HG02973 (cell line): Measurements from ENCODE around the gene NSUN5.
"Not testable (repeated sequence)": the region's sequence is repeated elsewhere in the genome, so short reads cannot be mapped to it uniquely, and the experiment has no call there.

Experiments
- ATAC-seq: cut with Tn5 transposase; IDR thresholded peaks from one replicate; pipeline ENCODE4 v1.9.1; 2021; ENCODE audit warnings: moderate library complexity; ENCODE audit not compliant: unreplicated experiment

The NSUN5 gene

GRCh38 chr7:73308665-73309214 lies at the start of gene NSUN5:
TSS of gene NSUN5 (minus strand) at chr7:73308826. CDS start at chr7:73308790, 36 bp downstream.
- ATAC-seq, result peak; percentile 89

DNA sequence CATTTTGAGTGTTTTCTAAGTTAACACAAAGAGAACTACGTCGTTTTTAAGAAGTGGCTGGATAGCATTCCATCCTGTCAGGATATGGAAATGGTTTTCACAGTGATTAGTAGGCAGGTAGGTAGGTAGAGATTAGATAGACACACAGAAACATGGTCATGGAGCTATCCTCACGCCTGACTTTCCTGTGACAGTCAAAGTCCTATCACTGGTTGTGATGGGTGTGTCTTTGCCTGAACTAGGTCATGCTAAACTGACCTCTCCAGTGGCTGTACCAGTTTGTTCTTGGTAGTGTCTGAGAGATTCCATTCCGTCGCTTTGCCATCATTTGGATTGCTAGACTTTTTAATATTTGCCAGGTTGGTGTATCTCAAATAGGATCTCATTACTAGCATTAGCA lies 47.5 kb upstream of the NSUN5 start:
- ATAC-seq, result no peak

GRCh38 chr7:73354821-73355220 lies 46.2 kb upstream of the NSUN5 start:
- ATAC-seq, result no peak

DNA sequence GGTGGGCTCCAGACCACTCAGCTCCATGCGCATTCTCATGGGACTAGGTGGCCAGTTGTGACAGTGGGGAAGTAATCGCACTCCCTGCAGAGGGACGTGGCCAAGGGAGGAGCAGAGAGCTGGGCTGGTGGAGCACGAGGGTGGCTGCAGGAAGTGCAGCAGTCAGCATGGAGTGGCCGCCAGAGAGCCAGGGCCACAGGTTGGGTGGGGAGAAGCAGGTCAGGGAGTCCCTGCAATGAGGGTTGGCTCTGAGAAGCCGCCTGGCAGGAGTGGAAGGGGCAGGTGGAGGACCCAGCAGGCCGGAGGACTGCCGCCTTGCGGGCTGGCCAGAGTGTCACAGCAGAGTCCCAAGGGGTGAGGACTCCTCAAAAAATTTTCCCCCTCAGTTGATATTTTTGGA lies 45.6 kb upstream of the NSUN5 start:
- no peak for ATAC-seq

GRCh38 chr7:73353243-73353642 lies 44.6 kb upstream of the NSUN5 start:
- ATAC-seq, result no peak

GRCh38 chr7:73352784-73353183 lies 44.2 kb upstream of the NSUN5 start:
- ATAC-seq, result no peak

GRCh38 chr7:73351447-73352167 lies 43.0 kb upstream of the NSUN5 start:
- ATAC-seq, result no peak

DNA sequence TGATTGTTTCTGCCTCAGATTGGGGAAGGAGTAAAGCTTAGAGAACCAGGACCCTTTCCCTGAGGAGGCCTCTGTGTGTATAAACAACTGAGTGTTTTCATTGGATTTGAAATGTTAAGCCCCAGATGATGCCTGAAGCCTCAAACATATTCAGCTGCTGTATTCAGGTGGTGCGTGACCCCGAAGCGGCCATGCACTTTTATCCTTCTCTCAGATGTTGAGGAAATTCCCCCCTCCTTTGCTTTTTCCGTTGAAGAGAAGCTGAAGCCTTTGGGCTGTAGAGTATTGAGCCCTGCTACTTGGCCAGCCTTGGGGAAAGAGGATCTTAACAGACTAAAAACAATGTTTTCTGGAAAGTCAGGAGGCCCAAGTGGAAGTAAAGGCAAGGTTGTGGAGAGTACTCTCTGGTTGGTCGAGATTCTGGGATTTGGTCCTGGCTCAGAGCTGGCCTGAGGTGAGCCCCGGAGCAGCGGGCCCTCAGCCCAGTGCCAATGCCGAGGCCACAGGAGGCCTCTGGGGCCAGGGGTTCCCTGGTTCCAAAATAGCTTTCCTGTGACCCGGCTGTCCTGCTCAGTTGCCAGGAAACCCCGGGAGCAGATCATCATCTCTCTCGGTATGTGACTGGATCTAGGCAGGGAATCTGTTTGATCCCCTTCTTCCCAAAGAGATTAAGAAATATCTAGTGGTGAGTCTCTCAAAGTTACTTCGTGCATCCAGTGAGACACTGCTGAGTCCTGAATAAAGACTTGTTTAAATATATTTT lies 41.9 kb upstream of the NSUN5 start:
- ATAC-seq, result no peak

DNA sequence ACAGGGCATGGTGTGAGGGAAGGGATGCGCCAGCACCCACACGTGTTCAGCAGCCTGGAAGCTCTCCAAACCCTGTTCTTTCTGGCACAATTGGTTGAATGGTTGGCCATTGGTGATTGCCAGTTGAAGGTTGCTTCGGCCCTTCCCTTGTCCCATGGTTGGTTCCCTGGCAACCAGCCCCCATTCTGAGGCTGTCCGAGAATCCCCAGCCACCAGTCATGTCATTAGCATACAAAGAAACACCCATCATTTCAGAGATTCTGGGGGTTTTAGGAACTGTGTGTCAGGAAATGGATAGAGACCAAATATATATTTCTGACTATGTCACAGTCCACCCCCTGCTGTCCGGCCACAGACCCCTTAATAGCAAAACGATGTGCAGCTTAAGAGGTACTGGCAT lies 41.1 kb upstream of the NSUN5 start:
- no peak for ATAC-seq

GRCh38 chr7:73345951-73346350 lies 37.3 kb upstream of the NSUN5 start:
- ATAC-seq, result no peak

DNA sequence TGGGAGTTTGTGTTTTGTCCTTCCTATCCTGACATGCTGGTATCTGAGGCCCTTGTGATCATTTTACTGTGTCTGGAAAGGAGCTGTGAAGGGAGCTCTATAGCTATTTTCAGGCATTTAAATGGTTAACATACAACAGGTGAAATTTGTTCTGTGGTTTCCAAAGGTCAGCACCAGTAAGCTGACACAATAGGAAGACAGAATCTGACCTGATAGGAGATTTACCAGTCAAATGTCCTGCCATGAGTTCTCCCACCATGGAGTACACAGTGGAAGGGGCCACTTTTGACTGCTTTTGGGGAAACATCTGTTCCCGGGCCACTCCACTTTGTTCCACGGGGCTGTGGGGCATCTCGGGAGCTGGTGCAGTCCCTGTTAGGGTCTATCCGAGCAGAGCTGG lies 36.9 kb upstream of the NSUN5 start:
- ATAC-seq, result no peak

DNA sequence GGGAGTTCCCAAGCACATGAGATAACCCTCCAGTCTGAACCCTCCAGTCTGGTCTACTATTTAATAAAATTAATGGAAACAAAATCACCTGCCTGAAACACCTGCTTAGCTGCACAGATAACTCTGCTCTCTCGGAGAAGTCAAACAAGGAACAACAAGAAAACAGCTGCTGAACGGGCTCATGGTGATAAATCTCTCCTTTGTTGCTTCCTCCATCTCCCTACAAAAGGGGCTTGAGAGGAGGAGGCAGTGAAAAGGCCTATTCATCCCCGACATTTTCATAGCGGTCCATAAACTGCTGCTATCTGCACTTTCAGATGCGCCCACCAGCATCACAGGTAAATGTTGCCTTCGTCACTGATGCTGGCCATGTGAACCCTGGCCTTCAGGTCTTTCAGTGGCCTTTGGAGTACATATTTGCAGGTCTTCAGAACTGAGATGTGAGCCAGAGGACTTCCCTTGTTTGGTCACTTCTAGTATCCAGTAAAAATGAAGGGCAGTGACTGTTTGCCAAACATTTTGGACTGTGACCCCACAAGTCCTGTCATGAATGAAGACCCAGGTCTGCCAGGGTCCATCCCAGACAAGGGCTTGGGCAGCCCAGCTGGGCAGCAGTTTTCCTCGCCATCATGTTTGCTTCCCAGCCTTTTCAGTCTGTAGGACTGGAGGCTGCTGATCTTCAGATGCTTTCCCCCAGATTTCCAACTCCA lies 35.2 kb upstream of the NSUN5 start:
- no peak for ATAC-seq

- ATAC-seq, result no peak
Observed at GRCh38 chr7:73342645-73343044, 34.0 kb upstream of the NSUN5 start.

DNA sequence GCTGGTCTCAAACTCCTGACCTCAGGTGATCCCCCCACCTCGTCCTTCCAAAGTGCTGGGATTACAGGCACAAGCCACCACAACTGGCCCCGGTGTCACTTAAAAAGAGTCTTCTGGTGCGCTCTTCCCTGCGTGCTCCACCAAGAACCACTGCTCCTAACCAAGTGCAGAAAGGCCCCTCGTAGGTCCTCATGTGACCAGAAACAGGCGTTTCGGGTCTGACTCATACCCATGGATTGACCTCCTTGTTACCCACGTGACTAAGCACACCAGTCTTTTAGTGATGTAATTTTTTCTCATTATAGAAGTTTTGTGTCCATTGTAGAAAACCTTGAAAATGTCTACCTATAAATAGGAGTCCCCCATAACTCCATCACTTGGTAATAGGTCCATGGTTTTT lies 33.3 kb upstream of the NSUN5 start:
- ATAC-seq, result no peak

DNA sequence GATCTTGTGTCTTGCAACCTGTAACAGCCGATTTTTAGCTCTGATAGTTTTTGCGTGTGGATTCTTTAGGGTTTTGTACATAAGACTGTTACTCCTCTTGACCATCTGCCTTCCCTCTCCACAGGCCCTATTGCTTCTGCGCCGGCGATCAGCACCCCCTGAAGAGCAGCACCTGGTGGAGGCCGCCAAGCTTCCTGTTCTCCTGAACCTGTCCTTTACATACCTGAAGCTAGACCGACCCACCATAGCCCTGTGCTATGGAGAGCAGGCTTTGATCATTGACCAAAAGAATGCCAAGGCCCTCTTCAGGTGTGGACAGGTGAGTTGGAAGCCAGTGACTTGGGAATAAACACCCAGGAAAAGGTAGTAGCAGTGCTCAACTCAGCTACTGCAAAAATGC lies 31.9 kb upstream of the NSUN5 start:
- ATAC-seq, result no peak

- no peak for ATAC-seq
Observed at GRCh38 chr7:73338321-73338720, 29.7 kb upstream of the NSUN5 start.

DNA sequence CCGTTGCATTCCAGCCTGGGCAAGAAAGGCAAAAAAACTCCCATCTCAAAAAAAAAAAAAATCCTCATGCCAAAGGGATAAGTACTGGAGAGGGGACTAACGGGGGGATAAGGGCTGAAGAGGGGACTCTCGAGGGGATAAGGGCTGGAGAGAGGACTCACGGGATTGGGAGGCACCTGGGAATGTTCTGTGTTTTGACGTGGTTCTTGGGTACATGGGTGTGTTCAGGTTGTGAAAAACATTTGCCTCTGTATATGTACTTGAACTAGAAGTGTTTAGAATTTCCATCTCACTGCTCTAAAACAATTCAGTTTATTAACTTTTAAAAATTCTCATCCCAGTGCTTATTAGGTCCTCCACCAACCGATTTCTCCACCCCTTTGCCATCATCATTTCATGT lies 23.8 kb upstream of the NSUN5 start:
- no peak for ATAC-seq

- ATAC-seq, result no peak
Observed at GRCh38 chr7:73330772-73331171, 22.1 kb upstream of the NSUN5 start.

DNA sequence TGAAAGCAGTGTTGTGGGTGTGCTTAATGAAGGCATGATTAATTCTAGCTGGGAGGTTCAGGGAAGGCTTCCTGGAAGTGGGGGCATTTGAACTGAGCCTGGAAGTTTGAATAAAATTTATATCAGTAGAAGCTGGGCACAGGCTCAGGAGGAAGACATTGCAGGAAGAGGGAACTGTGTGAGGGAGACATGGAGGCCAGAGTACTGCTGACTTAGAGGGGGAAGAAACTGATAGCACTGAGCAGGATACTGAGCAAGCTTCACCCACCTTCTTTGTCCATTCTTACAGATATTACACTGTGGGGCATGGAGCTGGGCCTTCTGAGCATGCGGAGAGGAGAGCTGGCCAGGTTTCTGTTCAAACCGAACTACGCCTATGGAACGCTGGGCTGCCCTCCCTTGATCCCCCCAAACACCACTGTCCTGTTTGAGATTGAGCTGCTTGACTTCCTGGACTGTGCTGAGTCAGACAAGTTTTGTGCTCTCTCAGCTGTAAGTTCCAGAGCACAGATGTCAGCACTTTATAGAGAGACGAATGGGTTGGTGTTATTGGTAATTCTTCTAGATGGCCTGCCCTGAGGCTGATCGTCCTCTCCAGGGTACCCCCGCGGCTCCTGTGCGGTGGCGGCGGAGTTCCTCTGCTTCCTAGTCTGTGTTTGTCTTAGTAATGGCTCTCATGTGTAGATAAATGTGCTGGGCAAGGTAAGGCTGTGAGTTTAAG lies 21.4 kb upstream of the NSUN5 start:
- ATAC-seq, result no peak

GRCh38 chr7:73328696-73329095 lies 20.1 kb upstream of the NSUN5 start:
- ATAC-seq, result no peak

- not testable (repeated sequence) for ATAC-seq
Observed at GRCh38 chr7:73327922-73328321, 19.3 kb upstream of the NSUN5 start, which contains the start of the genes FKBP6 and TRIM50. TSS of gene FKBP6 (plus strand) at chr7:73328161. CDS start at chr7:73328429, 268 bp downstream. TSS of gene TRIM50 (minus strand) at chr7:73328082. CDS start at chr7:73324787, 3,295 bp downstream.
